HCT116 (cell line): ENCODE data around the gene TOMM34. TPM values are rescaled to one million over a fixed set of nuclear protein-coding genes. Genes with fewer than 3 reads are reported as not detected.

Experiments
- ATAC-seq: fragments of 200-7000 bp; cut with Tn5 transposase; 2 replicates; pipeline ENCODE4 v1.9.1; 2020; ENCODE audit warnings: mild to moderate bottlenecking, moderate library complexity
- BruUV-seq: library from RNA; stranded (reverse); fragments of 400-500 nt; replicated peaks from 2 replicates; lab custom pipeline; 2021; lab: Mats Ljungman, UMichigan
- CTCF ChIA-PET: fragments of 300-600 bp; sonication (Branson Sonifier 250); formaldehyde crosslinking; loops from one replicate; lab custom pipeline; 2021; ENCODE audit warnings: antibody characterized with exemption; lab: Charles Lee
- POLR2A ChIA-PET: fragments of 300-600, 350-600 bp; sonication (Branson Sonifier 250); formaldehyde crosslinking; loops from one replicate; lab custom pipeline; 2021; ENCODE audit warnings: antibody characterized with exemption; lab: Charles Lee
- RAD21 ChIA-PET, 2 experiments: fragments of 300-600 bp; sonication (Branson Sonifier 250); formaldehyde crosslinking; loops; one replicate each; lab custom pipeline; 2023; ENCODE audit warnings: low total read pairs in 2 of 2; ENCODE audit not compliant: uncharacterized antibody in 2 of 2, unreplicated experiment in 2 of 2, low non-redundant PET in 1 of 2; lab: Charles Lee
- DNase-seq: peaks from one replicate; pipeline ENCODE4 v3.0.0-alpha.2; 2010; ENCODE audit warnings: low read depth, low spot score
- H2AFZ ChIP-seq: fragments of 200-600 bp; shearing (Covaris generic), sonication (generic); 2 replicates; pipeline ENCODE4 v1.6.1; 2017; ENCODE audit warnings: low read depth, mixed run types, mixed read lengths, antibody characterized with exemption, low read length; ENCODE audit not compliant: poor library complexity, severe bottlenecking
- H3K27ac ChIP-seq: 2 replicates; pipeline ENCODE4 v1.5.1; 2012; ENCODE audit warnings: low read depth, low read length
- H3K27me3 ChIP-seq: fragments of 200-600 bp; sonication (generic); 2 replicates; pipeline ENCODE4 v1.6.1; 2016; ENCODE audit warnings: mixed run types, low read length, mixed read lengths; ENCODE audit not compliant: insufficient read depth
- H3K36me3 ChIP-seq, 2 experiments: fragments of 200-500 bp in 1 of 2; fragments of 200-600 bp in 1 of 2; sonication (Bioruptor generic) in 1 of 2; sonication (generic) in 1 of 2; 2 replicates each; pipeline versions ENCODE4 v1.5.1 to v1.6.1; 2014 to 2016; ENCODE audit warnings: low read length in 2 of 2, inconsistent platforms in 1 of 2, mixed read lengths in 1 of 2, mixed run types in 1 of 2; ENCODE audit not compliant: insufficient read depth in 2 of 2, control insufficient read depth in 1 of 2
- H3K4me1 ChIP-seq, 2 experiments: fragments of 200-600 bp in 1 of 2; sonication (generic) in 1 of 2; 2 replicates each; pipeline versions ENCODE4 v1.5.1 to v1.6.1; 2012 to 2017; ENCODE audit warnings: low read length in 2 of 2, inconsistent platforms in 1 of 2, mild to moderate bottlenecking in 1 of 2, mixed read lengths in 1 of 2, mixed run types in 1 of 2, moderate library complexity in 1 of 2; ENCODE audit not compliant: insufficient read depth in 2 of 2, control insufficient read depth in 1 of 2
- H3K4me2 ChIP-seq: fragments of 200-600 bp; sonication (generic); 2 replicates; pipeline ENCODE4 v1.6.1; 2017; ENCODE audit warnings: mixed run types, low read length, mixed read lengths
- H3K4me3 ChIP-seq, 2 experiments: fragments of 200-600 bp in 1 of 2; sonication (generic) in 1 of 2; replicated peaks in 1 of 2; 2 replicates each; pipeline ENCODE4 v1.5.1; 2011 to 2016; ENCODE audit warnings: low read length in 2 of 2, control low read depth in 1 of 2, low read depth in 1 of 2, mild to moderate bottlenecking in 1 of 2, mixed read lengths in 1 of 2, mixed run types in 1 of 2
- H3K79me2 ChIP-seq: fragments of 200-600 bp; sonication (generic); 2 replicates; pipeline ENCODE4 v1.6.1; 2017; ENCODE audit warnings: mild to moderate bottlenecking, mixed run types, low read length, moderate library complexity, mixed read lengths; ENCODE audit not compliant: insufficient read depth
- H3K9ac ChIP-seq: fragments of 200-600 bp; sonication (generic); 2 replicates; pipeline ENCODE4 v1.6.1; 2016; ENCODE audit warnings: low read length, mixed read lengths
- H3K9me2 ChIP-seq: fragments of 200-600 bp; sonication (generic), shearing (Covaris generic); 2 replicates; pipeline ENCODE4 v1.6.1; 2017; ENCODE audit warnings: mixed run types, mild to moderate bottlenecking, moderate library complexity; ENCODE audit not compliant: insufficient read depth
- H3K9me3 ChIP-seq, 2 experiments: fragments of 200-500 bp in 1 of 2; fragments of 200-600 bp in 1 of 2; sonication (Bioruptor generic) in 1 of 2; sonication (generic) in 1 of 2; 2 replicates each; pipeline ENCODE4 v1.6.1; 2014 to 2017; ENCODE audit warnings: low read length in 2 of 2, mixed read lengths in 2 of 2, inconsistent platforms in 1 of 2, low read depth in 1 of 2, mild to moderate bottlenecking in 1 of 2, mixed run types in 1 of 2, moderate library complexity in 1 of 2; ENCODE audit not compliant: control insufficient read depth in 1 of 2, insufficient read depth in 1 of 2
- H4K20me1 ChIP-seq: fragments of 200-600 bp; sonication (generic), shearing (Covaris generic); 2 replicates; pipeline ENCODE4 v1.6.1; 2017; ENCODE audit warnings: mixed run types, mild to moderate bottlenecking, moderate library complexity; ENCODE audit not compliant: insufficient read depth
- CEBPB ChIP-seq: IDR thresholded peaks from 2 replicates; pipeline ENCODE4 v1.6.1; 2012; ENCODE audit warnings: low read depth
- CTCF ChIP-seq, 3 experiments: fragments of 200-600 bp in 1 of 3; sonication (generic) in 1 of 3; IDR thresholded peaks in 2 of 3; conservative IDR thresholded peaks in 1 of 3; 2 replicates each; pipeline ENCODE4 v1.5.1; 2012 to 2017; ENCODE audit warnings: low read depth in 2 of 3, low read length in 2 of 3, antibody characterized with exemption in 1 of 3, borderline replicate concordance in 1 of 3, control low read depth in 1 of 3, mild to moderate bottlenecking in 1 of 3, mixed read lengths in 1 of 3, mixed run types in 1 of 3, moderate library complexity in 1 of 3; ENCODE audit not compliant: insufficient read depth in 1 of 3
- ELF1 ChIP-seq: IDR thresholded peaks from 2 replicates; pipeline ENCODE4 v1.6.1; 2012; ENCODE audit warnings: low read depth, borderline replicate concordance
- EZH2 ChIP-seq: fragments of 200-600 bp; sonication (generic); IDR thresholded peaks from 2 replicates; pipeline ENCODE4 v1.6.1; 2017; ENCODE audit warnings: antibody characterized with exemption, mixed run types
- EZH2phosphoT487 ChIP-seq: fragments of 200-600 bp; IDR thresholded peaks from 2 replicates; pipeline ENCODE4 v1.6.1; 2018; ENCODE audit warnings: antibody characterized with exemption, borderline replicate concordance
- FOSL1 ChIP-seq: IDR thresholded peaks from 2 replicates; pipeline ENCODE4 v1.6.1; 2012; ENCODE audit warnings: low read depth
- MAX ChIP-seq: IDR thresholded peaks from 2 replicates; pipeline ENCODE4 v1.6.1; 2012
- POLR2A ChIP-seq: IDR thresholded peaks from 2 replicates; pipeline ENCODE4 v1.7.0; 2011; ENCODE audit warnings: borderline replicate concordance; ENCODE audit not compliant: insufficient read depth, insufficient read length; ENCODE audit errors: extremely low read depth
- POLR2AphosphoS5 ChIP-seq: IDR thresholded peaks from 2 replicates; pipeline ENCODE4 v1.6.1; 2011; ENCODE audit warnings: mild to moderate bottlenecking, low read depth, low read length, moderate library complexity
- RAD21 ChIP-seq: IDR thresholded peaks from 2 replicates; pipeline ENCODE4 v1.6.1; 2012; ENCODE audit warnings: low read depth, mild to moderate bottlenecking
- REST ChIP-seq: IDR thresholded peaks from 2 replicates; pipeline ENCODE4 v1.6.1; 2012; ENCODE audit warnings: low read depth
- SP1 ChIP-seq: IDR thresholded peaks from 2 replicates; pipeline ENCODE4 v1.6.1; 2012; ENCODE audit warnings: low read depth
- SRF ChIP-seq: IDR thresholded peaks from 2 replicates; pipeline ENCODE4 v1.6.1; 2012; ENCODE audit warnings: low read depth
- TCF7L2 ChIP-seq: IDR thresholded peaks from 2 replicates; pipeline ENCODE4 v1.7.0; 2011; ENCODE audit warnings: borderline replicate concordance, inconsistent platforms; ENCODE audit not compliant: insufficient read depth, insufficient read length; ENCODE audit errors: extremely low read depth
- YY1 ChIP-seq: IDR thresholded peaks from 2 replicates; pipeline ENCODE4 v1.6.1; 2011; ENCODE audit warnings: low read length, low read depth, moderate library complexity, mild to moderate bottlenecking; ENCODE audit not compliant: insufficient replicate concordance; ENCODE audit errors: extremely low read depth
- ZFX ChIP-seq: fragments of 450-650 bp; IDR thresholded peaks from 2 replicates; pipeline ENCODE4 v1.6.1; 2017
- intact Hi-C: fragments of 100-400 bp; cut with micrococcal nuclease; formaldehyde crosslinking; loops from 2 replicates; pipeline ENCODE4 v1.10.0; 2022
- total RNA-seq: library from RNA; stranded (reverse); gene quantifications from one replicate; pipeline ENCODE4 v1.2.1, GENCODE V29; 2021; ENCODE audit not compliant: unreplicated experiment

The TOMM34 gene
- total RNA-seq, 1 experiment from 2014 or later = 51.7 TPM

GRCh38 chr20:44979090-44979621 lies 19.0 kb upstream of the TOMM34 start:
- no peak for DNase-seq
- H3K79me2 ChIP-seq = peaks cover 5% of the 10 kb centered on the region; the same call in 1 of the 2 replicates
- H2AFZ ChIP-seq = no peak overlapping the region
- H3K9me3 ChIP-seq = no peaks in the 10 kb centered on the region
- peaks cover 42 to 54% of the 10 kb centered on the region in 2 experiments for H3K36me3 ChIP-seq
- no peak overlapping the region for H3K4me2 ChIP-seq
- no peaks in the 10 kb centered on the region for H4K20me1 ChIP-seq
- ChIA-PET CTCF (no interaction called here), RAD21 (no interaction called here), POLR2A (no interaction called here)
- H3K4me1 ChIP-seq = no peaks in the 10 kb centered on the region
- H3K9ac ChIP-seq = no peak overlapping the region
- no TSS peak for BruUV-seq
- no peak overlapping the region for H3K27ac ChIP-seq
- intact Hi-C loops = no loop called here
- no peak overlapping the region for H3K4me3 ChIP-seq
- H3K27me3 ChIP-seq = no peaks in the 10 kb centered on the region
- no peak for ATAC-seq
- no peaks in the 10 kb centered on the region for H3K9me2 ChIP-seq
- TF ChIP-seq CTCF (IDR thresholded peaks at IDR 0.05 in 2 of 3, conservative IDR thresholded peaks at IDR 0.05 in 1 of 3; ENCODE audit: borderline replicate concordance in 1 of 3, insufficient read depth in 1 of 3, low read depth in 2 of 3, low read length in 2 of 3) (no peak), TCF7L2 (no peak), RAD21 (no peak), ELF1 (no peak), EZH2 (no peak), EZH2phosphoT487 (no peak), SP1 (no peak)

- ATAC-seq (no peak), DNase-seq (no peak)
- Histone ChIP-seq H3K9me3 (no peaks in the 10 kb centered on the region), H3K79me2 (no peaks in the 10 kb centered on the region; the same call in 1 of the 2 replicates), H3K9me2 (no peaks in the 10 kb centered on the region), H3K27me3 (no peaks in the 10 kb centered on the region), H3K27ac (no peak overlapping the region), H4K20me1 (no peaks in the 10 kb centered on the region), H2AFZ (no peak overlapping the region), H3K4me2 (no peak overlapping the region), H3K4me1 (no peaks in the 10 kb centered on the region), H3K36me3 (peaks cover 45 to 58% of the 10 kb centered on the region in 2 experiments), H3K4me3 (no peak overlapping the region), H3K9ac (no peak overlapping the region)
- ChIA-PET POLR2A (no interaction called here), RAD21 (no interaction called here), CTCF (no interaction called here)
- intact Hi-C loops = no loop called here
- no TSS peak for BruUV-seq
- TF ChIP-seq SP1 = no peak
- TF ChIP-seq MAX = no peak
- no peak for TF ChIP-seq POLR2AphosphoS5
- TF ChIP-seq ZFX = no peak
- no peak for TF ChIP-seq POLR2A
- no peak for TF ChIP-seq YY1
- TF ChIP-seq ELF1 = no peak
- TF ChIP-seq FOSL1 = no peak
- TF ChIP-seq EZH2phosphoT487 = no peak
- TF ChIP-seq SRF = no peak
- no peak for TF ChIP-seq REST
- no peak for TF ChIP-seq CEBPB
Observed at GRCh38 chr20:44976698-44977097, 16.5 kb upstream of the TOMM34 start.
